HPDE6-E6E7 (cell line): Measurements from ENCODE around the gene SPTBN1.

Source experiments
- DNase-seq: peaks from one replicate; pipeline ENCODE4 v3.0.0; 2011; ENCODE audit warnings: missing footprints; ENCODE audit errors: extremely low spot score

SPTBN1 gene

GRCh38 chr2:54704688-54705605 lies 248.8 kb downstream of the SPTBN1 start:
- DNase-seq = no peak

DNA sequence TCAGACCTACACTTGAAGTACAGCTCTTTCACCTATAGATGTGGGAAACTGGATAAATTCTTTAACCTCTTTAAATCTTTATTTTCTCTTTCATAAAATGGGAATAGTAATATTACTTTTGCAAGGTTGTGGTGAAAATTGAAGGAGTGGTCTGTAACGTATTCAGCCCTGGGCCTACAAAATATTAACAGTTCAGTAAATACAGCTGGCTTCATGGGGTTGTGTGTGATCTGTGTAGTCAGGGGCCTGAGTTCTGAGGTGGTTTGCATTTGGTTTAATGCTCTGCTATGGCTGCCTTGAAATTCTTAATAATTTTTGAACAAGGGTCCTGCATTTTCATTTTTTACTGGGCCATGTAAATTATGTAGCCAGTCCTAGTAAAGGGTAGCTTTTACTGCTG lies 250.5 kb downstream of the SPTBN1 start:
- DNase-seq = no peak

DNA sequence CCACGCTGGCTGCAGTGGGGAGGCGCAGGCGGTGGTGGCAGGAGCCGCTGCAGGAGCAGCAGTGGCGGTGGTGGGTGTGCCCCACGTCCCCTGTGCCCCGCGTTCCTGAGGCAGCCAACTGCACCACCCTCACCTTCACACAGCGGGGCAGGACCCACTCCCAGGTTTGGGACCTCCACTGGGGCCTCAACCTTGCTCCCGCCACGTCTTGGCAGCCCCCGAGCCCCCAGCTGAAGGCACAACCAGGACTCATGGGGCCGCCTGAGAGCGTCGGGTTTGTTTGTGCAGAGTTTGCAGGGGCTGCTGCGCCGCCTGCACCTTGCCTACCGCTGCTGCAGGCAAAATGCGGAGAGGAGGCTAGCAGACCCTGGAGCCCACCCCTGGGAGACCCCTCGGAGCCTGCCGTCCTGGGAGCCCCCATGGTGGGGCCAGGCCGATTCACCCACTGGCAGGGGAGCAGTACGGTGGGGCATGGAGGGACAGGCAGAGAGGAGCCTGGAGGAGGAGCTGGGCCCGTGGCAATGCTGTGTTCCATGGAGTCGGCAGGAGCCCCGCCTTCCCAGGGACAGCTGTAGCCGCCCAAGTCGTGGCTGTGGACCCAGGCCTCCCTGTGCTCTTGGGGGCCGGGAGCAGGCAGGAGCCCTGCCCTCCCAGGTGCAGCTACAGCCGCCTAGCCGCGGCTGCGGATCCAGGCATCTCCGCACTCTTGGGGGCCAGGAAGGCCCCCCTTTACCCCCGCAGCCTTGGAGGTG lies 252.6 kb downstream of the SPTBN1 start:
- no peak for DNase-seq

DNA sequence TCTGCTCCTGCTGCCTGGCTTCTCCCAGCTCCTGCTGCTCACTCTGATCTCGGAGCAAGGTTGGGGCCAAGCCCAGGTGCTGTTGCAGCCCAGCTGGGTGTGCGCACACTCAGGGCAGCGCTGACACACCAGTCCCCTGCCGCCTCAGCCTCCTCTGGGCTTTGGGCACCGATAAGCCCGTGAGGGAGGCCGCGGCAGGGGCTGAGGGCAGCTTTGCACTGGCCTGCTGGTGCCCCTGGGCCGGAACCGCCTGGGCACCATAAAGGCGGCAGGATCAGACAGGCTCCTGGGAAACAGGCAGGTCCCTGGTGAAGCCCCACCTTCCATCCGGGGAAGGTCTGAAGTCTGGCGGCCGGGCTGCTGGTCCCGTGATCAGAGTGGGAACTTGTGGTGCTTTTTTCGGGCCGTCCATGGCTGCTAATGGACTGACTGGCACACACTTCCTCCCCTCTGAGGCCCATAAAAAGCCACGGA lies 253.2 kb downstream of the SPTBN1 start:
- no peak for DNase-seq

DNA sequence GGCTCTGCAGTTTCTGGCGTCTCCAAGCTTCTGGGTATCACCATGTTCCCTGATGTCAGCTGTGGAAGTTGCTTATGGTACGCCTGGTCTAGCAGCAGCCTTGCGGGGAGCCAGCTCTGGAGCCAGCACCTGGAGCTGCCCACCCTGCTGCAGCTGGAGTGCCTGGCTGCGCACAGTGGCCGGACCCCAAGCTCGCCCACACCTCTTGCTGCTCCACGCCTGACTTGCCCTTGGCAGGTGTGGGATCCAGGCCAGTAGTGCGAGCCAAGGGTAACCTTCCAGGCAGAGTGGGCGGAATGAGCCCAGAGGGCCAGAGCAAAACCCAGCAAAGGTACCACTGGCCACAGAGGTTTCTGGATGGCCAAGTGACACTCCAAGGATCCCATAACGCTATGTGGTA lies 254.1 kb downstream of the SPTBN1 start:
- no peak for DNase-seq

- no peak for DNase-seq
Measured at GRCh38 chr2:54712516-54712915, 256.4 kb downstream of the SPTBN1 start.

DNA sequence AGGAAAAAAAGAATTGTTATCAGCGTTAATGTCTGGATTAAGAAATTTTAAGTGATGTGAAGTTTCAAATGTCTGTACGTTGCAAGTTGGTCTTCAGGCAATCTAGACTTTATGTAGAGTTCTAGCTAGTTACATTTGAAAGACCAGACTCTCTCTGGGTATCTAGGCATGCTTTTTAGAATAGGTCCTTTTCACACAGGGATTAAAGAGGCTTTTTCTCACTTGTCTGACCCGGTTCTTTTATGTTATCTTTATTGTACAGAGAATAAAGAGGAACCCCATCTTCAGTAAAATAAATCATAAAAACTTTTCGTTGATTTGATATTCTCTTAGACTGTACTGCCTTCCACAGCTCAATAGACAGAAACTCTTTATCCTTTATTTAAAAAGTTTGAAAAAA lies 258.9 kb downstream of the SPTBN1 start:
- no peak for DNase-seq

DNA sequence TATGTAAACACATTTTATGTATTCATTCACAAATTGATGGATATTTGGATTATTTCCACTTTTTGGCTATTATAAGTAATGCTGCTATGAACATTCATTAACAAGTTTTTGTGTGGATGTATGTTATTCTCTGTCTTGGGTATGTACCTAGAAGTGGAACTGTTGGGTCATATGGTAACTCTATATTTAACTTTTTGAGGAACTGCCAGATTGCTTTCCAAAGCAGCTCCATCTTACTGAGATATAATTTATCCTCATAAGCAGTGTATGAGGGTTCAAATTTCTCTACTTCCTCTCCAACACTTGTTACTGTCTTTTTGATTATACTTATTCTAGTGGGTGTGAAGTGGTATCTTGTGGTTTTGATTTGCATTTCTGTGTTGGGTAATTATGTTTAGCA lies 260.2 kb downstream of the SPTBN1 start:
- no peak for DNase-seq

DNA sequence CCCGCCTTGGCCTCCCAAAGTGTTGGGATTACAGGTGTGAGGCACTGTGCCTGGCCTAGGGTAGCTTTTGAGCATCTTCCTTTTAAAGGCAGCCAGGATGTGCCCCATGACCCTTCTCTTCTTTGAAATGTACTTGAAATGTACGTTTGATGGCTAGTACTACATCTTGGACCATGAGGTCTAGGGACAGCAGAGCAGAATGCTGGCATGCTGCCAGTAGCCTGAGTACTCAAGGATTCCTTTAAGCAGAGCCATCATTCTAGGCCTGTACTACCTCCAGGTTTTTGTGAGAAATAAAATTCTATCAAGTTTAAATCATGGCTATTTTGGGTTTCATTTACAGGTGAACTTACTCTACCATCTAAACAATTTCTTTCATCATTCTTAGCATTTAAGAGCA lies 264.4 kb downstream of the SPTBN1 start:
- DNase-seq = no peak
